Fibroblast of lung (primary cell): Measurements from ENCODE around the gene DVL3. TPM values are rescaled to one million over a fixed set of nuclear protein-coding genes. Genes with fewer than 3 reads are reported as not detected.

ENCODE experiments used
- DNase-seq, 2 donors: peaks; one replicate each; pipeline versions ENCODE4 v3.0.0 to v3.0.0-alpha.2; 2010; ENCODE audit warnings: low read depth in 2 of 2
- H2AFZ ChIP-seq: 2 replicates; pipeline ENCODE4 v1.5.1; 2012; ENCODE audit warnings: low read length, control low read depth, inconsistent platforms
- H3K27ac ChIP-seq: 2 replicates; pipeline ENCODE4 v1.5.1; 2011; ENCODE audit warnings: low read length, control low read depth; ENCODE audit not compliant: insufficient read depth
- H3K27me3 ChIP-seq: 2 replicates; pipeline ENCODE4 v1.5.1; 2011; ENCODE audit warnings: mild to moderate bottlenecking, low read length; ENCODE audit not compliant: control insufficient read depth, insufficient read depth
- H3K36me3 ChIP-seq: 2 replicates; pipeline ENCODE4 v1.5.1; 2011; ENCODE audit warnings: low read length; ENCODE audit not compliant: control insufficient read depth, insufficient read depth
- H3K4me1 ChIP-seq: 2 replicates; pipeline ENCODE4 v1.5.1; 2011; ENCODE audit warnings: low read length; ENCODE audit not compliant: control insufficient read depth, insufficient read depth; ENCODE audit errors: extremely low read depth
- H3K4me2 ChIP-seq: 2 replicates; pipeline ENCODE4 v1.5.1; 2011; ENCODE audit warnings: low read length, control low read depth; ENCODE audit not compliant: insufficient read depth; ENCODE audit errors: extremely low read depth
- H3K4me3 ChIP-seq, 4 experiments: fragments of 200-600 bp in 1 of 4; sonication (generic) in 1 of 4; replicated peaks in 1 of 4; 2 replicates each; pipeline ENCODE4 v1.5.1; 2011 to 2016; ENCODE audit warnings: low read length in 4 of 4, low read depth in 3 of 4, mild to moderate bottlenecking in 3 of 4, control low read depth in 2 of 4, inconsistent platforms in 1 of 4, mixed read lengths in 1 of 4; ENCODE audit not compliant: insufficient read depth in 1 of 4; ENCODE audit errors: control extremely low read depth in 1 of 4
- H3K79me2 ChIP-seq: 2 replicates; pipeline ENCODE4 v1.5.1; 2012; ENCODE audit warnings: mild to moderate bottlenecking, low read length, inconsistent platforms; ENCODE audit not compliant: control insufficient read depth, insufficient read depth
- H3K9ac ChIP-seq: 2 replicates; pipeline ENCODE4 v1.5.1; 2011; ENCODE audit warnings: mild to moderate bottlenecking, low read length, control low read depth; ENCODE audit not compliant: insufficient read depth
- H3K9me3 ChIP-seq: 2 replicates; pipeline ENCODE4 v1.5.1; 2012; ENCODE audit warnings: low read depth, low read length; ENCODE audit not compliant: control insufficient read depth, insufficient read depth
- H4K20me1 ChIP-seq: 2 replicates; pipeline ENCODE4 v1.5.1; 2011; ENCODE audit warnings: low read length; ENCODE audit not compliant: control insufficient read depth, insufficient read depth; ENCODE audit errors: extremely low read depth
- CTCF ChIP-seq, 2 donors: IDR thresholded peaks in 1 of 2; conservative IDR thresholded peaks in 1 of 2; 1 replicate in 1 of 2; 2 replicates in 1 of 2; pipeline ENCODE4 v1.5.1; 2011 to 2012; ENCODE audit warnings: low read length in 2 of 2, control low read depth in 1 of 2, inconsistent platforms in 1 of 2, low read depth in 1 of 2, mild to moderate bottlenecking in 1 of 2
- EZH2 ChIP-seq: IDR thresholded peaks from 2 replicates; pipeline ENCODE4 v1.5.1; 2012; ENCODE audit warnings: low read length, control low read depth, mild to moderate bottlenecking; ENCODE audit errors: missing control alignments
- polyA minus RNA-seq: library from RNA; depleted of rRNA, polyadenylated mRNA; stranded (reverse); fragments of >200 nt; gene quantifications from 2 replicates; pipeline ENCODE4 v1.2.3, GENCODE V29; 2011; ENCODE audit warnings: low replicate concordance
- polyA plus RNA-seq, 2 donors: library from polyadenylated mRNA; depleted of rRNA in 1 of 2; stranded (reverse) in 1 of 2; unstranded in 1 of 2; fragments of >200 nt; gene quantifications; 2 replicates each; pipeline ENCODE4 v1.2.1, GENCODE V29; 2011 to 2012; ENCODE audit warnings: missing spikeins in 1 of 2
- total RNA-seq: library from RNA; depleted of rRNA; stranded (reverse); fragments of >200 nt; gene quantifications from 2 replicates; pipeline ENCODE4 v1.2.1, GENCODE V29; 2014

The DVL3 gene
- total RNA-seq (32.4 and 33.7 TPM in 2 replicates), polyA plus RNA-seq (16.5 and 19.8 TPM in 2 replicates), polyA minus RNA-seq (47.8 and 83.9 TPM in 2 replicates)
- 25.9 and 39.9 TPM in 2 replicates for polyA plus RNA-seq (2012)

- peak within 1 kb of the TSS; percentile 79 for H3K9ac ChIP-seq
- H3K4me1 ChIP-seq = no peaks in the 10 kb centered on the region
- H3K4me2 ChIP-seq = peak within 1 kb of the TSS; percentile 99
- H3K36me3 ChIP-seq = no peaks in the 10 kb centered on the region
- H3K27me3 ChIP-seq = no peaks in the 10 kb centered on the region
- H3K9me3 ChIP-seq = no peaks in the 10 kb centered on the region
- H4K20me1 ChIP-seq = no peaks in the 10 kb centered on the region
- DNase-seq = peak; percentile 55 to 71
- TF ChIP-seq CTCF (conservative IDR thresholded peaks at IDR 0.05 in 1 of 2, IDR thresholded peaks at IDR 0.05 in 1 of 2; ENCODE audit: low read depth in 1 of 2, low read length in 2 of 2) (no peak), EZH2 (no peak)
- H3K4me3 ChIP-seq = peak within 1 kb of the TSS; percentile 58 to 88 (median 73)
- peaks cover 41% of the 10 kb centered on the region for H3K79me2 ChIP-seq
- H2AFZ ChIP-seq = peak within 1 kb of the TSS; percentile 66
- peak within 1 kb of the TSS; percentile 77 for H3K27ac ChIP-seq
Observed at GRCh38 chr3:184154885-184155643, at the start of gene DVL3. Gene DVL3, plus strand, starts transcription at chr3:184155377. Its CDS starts 259 bp downstream, at chr3:184155636.

GRCh38 chr3:184110316-184110725 lies 44.9 kb upstream of the DVL3 start:
- peak; percentile 28 to 68 for DNase-seq
- H3K27ac ChIP-seq = no peak overlapping the region

More at GRCh38 chr3:184110316-184110725, 44.9 kb upstream of the DVL3 start:
- Histone ChIP-seq H4K20me1 (no peaks in the 10 kb centered on the region), H3K9me3 (no peaks in the 10 kb centered on the region), H3K79me2 (no peaks in the 10 kb centered on the region), H3K4me3 (no peak overlapping the region), H3K27me3 (peaks cover 2% of the 10 kb centered on the region), H3K36me3 (no peaks in the 10 kb centered on the region), H2AFZ (no peak overlapping the region), H3K4me2 (peak overlapping the region; percentile 54), H3K9ac (no peak overlapping the region), H3K4me1 (no peaks in the 10 kb centered on the region)
- no peak for TF ChIP-seq CTCF (conservative IDR thresholded peaks at IDR 0.05 in 1 of 2, IDR thresholded peaks at IDR 0.05 in 1 of 2; ENCODE audit: low read depth in 1 of 2, low read length in 2 of 2)
- no peak for TF ChIP-seq EZH2
